HCEC 1CT (cell line): ENCODE measurements around the gene LTK.

Experiments used
- DNase-seq: peaks from one replicate; pipeline ENCODE4 v3.0.0-alpha.2; 2017

LTK gene

GRCh38 chr15:41523097-41523496 is 9.5 kb upstream of the LTK start:
- no peak for DNase-seq

DNA sequence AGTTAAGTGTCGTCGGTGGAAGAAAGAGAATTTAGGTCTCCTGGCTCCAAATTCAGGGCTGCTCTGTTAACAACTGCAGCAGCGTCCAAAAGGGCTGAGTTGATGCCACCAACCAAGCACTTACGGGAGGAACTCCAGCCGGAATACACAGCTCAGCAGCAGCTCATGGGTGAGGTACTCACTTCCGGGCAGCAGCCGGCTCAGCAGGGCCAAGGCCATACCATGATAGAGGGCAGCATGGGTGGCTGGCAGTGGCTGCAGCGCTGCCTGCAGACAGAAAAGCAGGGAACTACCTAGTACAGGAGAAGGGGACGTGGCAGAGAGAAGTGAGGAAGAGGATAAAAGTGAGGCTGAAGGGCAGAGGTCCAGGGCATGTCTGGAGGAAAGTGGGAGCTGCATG is 8.0 kb upstream of the LTK start:
- DNase-seq: no peak

DNA sequence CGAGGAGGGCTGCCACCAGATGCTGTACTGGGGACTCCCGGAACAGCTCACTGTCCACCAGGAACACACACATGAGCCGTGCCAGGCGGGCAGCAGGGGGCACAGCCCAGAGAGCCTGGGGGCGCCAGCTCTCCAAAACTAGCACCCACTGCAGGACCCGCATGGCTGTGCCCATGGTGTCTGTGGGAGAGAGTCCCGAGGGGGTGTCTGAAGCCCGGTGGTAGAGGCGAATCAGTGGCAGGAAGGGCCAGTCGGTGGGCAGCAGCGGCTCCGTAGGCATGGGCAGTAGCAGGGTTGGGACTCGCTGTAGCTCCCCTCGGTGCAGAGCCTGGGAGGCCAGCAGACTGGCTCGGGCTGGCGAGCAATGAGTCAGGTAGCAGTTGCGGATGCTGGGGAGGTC is 7.0 kb upstream of the LTK start:
- DNase-seq: no peak

GRCh38 chr15:41517895-41518449 is 4.3 kb upstream of the LTK start:
- no peak for DNase-seq

DNA sequence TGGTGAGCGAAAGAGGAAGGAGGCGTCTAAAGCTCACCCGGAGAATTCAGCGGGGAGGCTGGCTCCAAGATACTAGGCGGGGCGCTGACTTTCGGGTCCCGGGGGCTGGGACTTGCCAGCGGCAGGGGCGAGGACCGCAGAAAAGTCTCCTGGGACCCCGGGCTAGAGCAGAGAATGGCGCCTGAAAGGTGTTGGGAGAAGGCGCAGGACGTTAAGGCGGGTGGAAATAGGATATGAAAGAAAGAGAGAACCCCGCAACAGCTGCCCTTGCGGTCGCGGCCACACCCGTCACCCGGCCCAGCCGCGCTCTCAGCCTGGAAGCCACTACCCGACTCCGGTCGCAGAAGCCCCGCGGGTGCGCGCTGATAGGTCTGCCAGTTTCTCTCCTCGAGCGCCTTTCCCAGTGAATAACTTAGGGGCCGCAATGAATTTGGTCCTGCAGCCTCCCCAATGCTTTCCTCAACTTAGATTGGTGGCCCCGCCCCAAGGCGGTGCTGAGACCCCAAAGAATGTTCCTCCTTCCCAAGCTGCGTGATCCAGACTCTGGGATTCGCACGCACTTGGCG is 604 bp downstream of the LTK start:
- no peak for DNase-seq

- DNase-seq: no peak
Measured at GRCh38 chr15:41512512-41512939, 1.1 kb downstream of the LTK start.

- no peak for DNase-seq
Measured at GRCh38 chr15:41511899-41512369, 1.7 kb downstream of the LTK start.

DNA sequence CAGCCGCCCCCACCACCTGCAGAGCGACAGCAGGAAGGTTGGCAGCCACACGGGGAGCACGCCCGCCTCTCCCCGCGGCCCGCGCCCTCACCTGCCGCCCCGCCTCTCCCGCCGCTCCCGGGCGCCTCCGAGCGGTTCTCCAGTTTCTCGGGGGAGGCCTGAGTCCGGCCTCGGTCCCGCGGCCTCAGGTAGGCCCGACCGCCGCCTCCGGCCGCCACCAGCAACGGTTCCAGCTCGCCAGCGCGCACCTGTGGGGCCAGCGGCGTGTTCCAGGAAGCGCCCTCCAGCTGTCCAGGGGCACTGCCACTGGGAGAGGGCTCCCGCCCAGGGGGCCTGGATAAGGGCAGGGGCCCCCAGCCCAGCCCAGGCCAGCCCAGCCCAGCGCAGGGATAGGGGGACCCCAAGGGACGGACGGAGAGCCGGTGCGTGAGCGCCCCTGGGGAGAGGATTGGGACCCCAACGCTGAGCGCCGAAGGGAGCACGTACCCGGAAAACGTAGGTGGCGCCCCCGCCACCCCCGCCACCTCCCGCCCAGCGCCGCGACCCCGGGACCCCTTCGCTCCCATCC is 2.2 kb downstream of the LTK start:
- DNase-seq: no peak

GRCh38 chr15:41510728-41511127 is 2.9 kb downstream of the LTK start:
- DNase-seq: no peak

DNA sequence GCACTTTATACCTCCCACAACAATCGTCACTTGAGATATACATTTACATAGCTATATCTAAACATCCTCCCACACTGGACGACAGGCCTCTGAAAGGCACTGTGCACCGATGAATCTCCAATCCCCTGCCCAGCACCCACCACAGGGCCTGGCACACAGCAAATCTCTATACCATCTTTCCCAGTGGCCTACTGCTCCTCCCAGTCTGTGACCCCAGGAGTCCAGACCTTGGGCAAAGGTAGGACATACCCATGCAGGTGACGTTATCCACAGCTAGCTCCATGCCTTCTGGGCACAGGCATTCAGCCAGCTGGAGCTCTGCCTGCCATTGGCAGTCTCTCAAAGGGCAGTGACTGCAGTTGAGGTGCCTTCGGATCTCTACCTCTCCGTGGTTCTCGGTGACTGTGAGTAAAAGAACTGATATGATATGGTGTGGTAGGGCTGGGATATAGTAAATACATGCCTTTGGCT is 5.8 kb downstream of the LTK start:
- no peak for DNase-seq

DNA sequence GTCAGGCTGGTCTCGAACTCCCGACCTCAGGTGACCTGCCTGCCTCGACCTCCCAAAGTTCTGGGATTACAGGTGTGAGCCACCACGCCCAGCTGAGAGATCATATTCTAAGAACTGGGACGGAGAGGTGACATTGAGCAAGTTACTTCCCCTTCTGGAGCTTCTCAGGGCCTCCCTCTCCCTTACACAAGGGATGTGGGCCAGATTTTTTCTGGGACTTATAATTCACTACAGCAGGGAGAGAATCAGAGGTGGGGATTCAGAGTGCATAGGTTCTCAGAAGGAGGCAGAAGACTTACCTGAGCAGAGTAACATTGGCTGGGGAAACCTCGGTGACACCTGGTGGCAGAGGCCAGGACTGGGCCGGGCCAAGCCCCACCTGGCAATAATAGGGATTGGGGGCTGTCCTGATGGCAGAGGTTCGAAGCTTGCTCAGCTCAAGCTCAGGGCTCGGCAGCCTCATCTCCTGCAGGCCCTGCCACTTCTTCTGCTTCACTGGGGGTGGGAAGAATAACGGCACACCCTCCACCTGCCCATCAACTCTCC is 6.8 kb downstream of the LTK start:
- no peak for DNase-seq

DNA sequence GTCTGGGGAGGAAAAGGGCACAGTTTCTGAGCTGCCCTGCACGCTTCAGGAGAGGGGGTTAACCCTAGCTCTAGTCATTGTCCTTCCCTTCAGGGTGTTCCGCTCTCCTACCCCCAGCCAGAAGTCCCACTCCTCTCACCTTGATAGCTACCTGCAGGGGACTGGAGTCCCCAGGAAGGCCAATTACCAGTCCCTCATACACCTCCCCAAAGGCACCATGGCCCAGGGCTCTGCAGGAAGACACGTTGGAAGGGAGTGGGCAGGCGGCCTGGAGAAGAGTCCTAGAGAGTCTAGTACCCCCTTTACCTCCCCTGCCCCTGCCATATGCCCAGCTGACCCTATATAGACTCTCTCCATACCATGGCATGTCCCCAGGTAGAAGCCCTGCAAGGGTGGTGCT is 7.9 kb downstream of the LTK start:
- no peak for DNase-seq

DNA sequence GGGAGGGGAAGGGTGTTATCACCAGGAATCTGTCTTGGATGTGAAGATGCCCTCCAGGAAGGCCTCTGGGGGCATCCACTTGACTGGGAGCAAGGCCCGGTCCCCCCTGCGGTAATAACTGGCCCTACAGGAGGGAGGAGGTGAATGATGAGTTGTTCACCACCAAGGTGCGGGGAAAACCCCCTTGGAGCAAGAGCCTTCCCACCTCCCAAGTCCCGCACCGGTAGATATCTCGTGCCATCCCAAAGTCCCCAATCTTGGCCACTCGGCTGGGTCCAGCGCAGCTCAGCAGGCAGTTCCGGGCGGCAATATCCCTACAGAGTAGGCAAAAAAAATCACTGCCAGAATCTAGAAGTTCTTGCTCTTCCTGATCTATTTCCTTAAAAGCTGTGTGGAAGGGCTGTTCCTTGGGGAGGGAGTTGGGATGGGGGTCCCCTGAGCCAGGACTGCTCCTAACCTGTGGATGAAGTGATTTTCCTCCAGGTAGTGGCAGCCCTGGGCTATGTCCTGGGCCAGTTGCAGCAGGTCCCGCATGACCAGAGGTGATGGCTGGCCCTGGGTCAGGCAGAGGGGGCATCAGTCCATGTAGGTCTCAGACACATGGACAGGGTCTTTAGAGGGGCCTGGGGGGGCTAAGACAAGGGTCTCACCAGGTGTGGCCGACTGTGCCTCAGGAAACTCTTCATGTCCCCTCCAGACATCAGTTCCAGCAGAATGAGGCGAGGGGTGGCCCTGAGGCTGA is 8.7 kb downstream of the LTK start:
- DNase-seq: no peak

- no peak for DNase-seq
Measured at GRCh38 chr15:41503669-41504010, 10.0 kb downstream of the LTK start.

GRCh38 chr15:41502795-41503668 is 10.6 kb downstream of the LTK start:
- DNase-seq: no peak

GRCh38 chr15:41501931-41502794 is 11.5 kb downstream of the LTK start:
- no peak for DNase-seq

GRCh38 chr15:41501191-41501917 is 12.3 kb downstream of the LTK start:
- no peak for DNase-seq

DNA sequence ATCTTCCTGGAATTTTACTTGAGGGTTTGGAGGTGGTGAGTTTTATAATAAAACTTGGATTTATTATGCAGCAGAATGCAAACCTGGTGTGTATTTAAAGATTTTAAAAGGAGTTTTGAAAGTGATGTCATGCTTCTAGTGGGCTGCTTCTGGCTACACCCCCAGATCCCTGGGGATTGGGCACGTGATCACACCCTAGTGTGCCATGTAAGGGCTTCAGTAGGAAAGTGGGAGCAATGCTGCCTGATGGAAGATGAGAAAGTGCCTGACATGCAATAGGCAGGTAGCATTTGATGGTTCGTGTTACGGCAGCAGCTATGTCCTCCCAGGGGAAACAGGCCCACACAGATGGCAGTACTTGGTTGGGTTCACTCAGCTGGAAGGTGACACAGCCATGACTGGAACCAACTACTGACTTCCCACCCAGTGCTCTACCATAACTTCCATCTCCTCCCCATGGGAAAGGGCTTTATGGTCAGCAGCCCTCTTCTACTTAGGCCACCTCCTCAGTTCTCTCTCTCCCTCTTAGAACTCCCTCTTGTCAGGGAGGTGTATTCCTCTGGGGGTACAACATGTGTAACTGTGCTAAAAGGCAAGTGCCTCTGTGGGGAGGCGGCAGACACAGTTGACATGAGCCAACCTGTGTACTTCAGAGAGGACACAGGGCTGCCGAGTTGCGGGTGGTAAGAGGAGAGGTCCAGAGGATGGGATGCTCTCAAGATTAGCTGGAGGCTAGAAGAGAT is 14.3 kb downstream of the LTK start:
- no peak for DNase-seq

DNA sequence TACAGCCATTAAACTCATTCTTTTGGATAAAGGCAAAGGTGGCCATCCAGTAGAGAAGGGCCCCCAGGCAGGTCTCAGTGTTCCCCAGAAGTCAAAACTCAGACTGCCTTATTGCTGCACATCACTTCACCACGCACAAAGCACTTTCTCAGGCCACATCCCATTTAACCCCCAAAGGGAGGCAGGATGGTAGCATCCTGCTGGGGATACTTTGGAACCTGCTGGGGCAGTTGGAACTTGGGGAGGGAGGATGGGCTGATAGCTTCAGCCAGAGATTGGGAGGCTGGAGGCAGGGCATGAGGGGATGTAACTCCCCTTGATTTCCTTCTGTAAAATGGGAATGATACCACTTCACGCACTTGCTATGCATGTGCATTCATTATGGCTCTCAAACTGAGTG is 15.0 kb downstream of the LTK start:
- no peak for DNase-seq
